ENCODE results near the gene SUSD2.
"Not testable (repeated sequence)": the region's sequence is repeated elsewhere in the genome, so short reads cannot be mapped to it uniquely, and the experiment has no call there.

GRCh38 chr22:24206460-24207263 lies 25.4 kb downstream of the SUSD2 start:
- TF ChIP-seq, protein P1, sequence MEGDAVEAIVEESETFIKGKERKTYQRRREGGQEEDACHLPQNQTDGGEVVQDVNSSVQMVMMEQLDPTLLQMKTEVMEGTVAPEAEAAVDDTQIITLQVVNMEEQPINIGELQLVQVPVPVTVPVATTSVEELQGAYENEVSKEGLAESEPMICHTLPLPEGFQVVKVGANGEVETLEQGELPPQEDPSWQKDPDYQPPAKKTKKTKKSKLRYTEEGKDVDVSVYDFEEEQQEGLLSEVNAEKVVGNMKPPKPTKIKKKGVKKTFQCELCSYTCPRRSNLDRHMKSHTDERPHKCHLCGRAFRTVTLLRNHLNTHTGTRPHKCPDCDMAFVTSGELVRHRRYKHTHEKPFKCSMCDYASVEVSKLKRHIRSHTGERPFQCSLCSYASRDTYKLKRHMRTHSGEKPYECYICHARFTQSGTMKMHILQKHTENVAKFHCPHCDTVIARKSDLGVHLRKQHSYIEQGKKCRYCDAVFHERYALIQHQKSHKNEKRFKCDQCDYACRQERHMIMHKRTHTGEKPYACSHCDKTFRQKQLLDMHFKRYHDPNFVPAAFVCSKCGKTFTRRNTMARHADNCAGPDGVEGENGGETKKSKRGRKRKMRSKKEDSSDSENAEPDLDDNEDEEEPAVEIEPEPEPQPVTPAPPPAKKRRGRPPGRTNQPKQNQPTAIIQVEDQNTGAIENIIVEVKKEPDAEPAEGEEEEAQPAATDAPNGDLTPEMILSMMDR (IDR thresholded peaks at IDR 0.05): not testable (repeated sequence)
- TF ChIP-seq POLR2AphosphoS5, POLR2A, EP300 (IDR thresholded peaks at IDR 0.05): not testable (repeated sequence)

Measured in suprapubic skin (tissue), 4 donors.